ENCODE results near the gene TMEM63B.
"Not testable (repeated sequence)": the region's sequence is repeated elsewhere in the genome, so short reads cannot be mapped to it uniquely, and the experiment has no call there.

Gene TMEM63B

GRCh38 chr6:44094403-44095242 is 32.7 kb upstream of the TMEM63B start:
- DNase-seq (ENCODE audit: low read depth in 2 of 2) = no peak

GRCh38 chr6:44095243-44095623 is 32.1 kb upstream of the TMEM63B start:
- DNase-seq (ENCODE audit: low read depth in 2 of 2) = not testable (repeated sequence)

GRCh38 chr6:44096612-44097011 is 30.7 kb upstream of the TMEM63B start:
- peak; percentile 43 to 66 for DNase-seq (ENCODE audit: low read depth in 2 of 2)

- no peak for DNase-seq (ENCODE audit: low read depth in 2 of 2)
Observed at GRCh38 chr6:44097782-44098317, 29.5 kb upstream of the TMEM63B start.

- DNase-seq (ENCODE audit: low read depth in 2 of 2) = no peak
Observed at GRCh38 chr6:44099192-44099591, 28.2 kb upstream of the TMEM63B start.

GRCh38 chr6:44100088-44100550 is 27.2 kb upstream of the TMEM63B start:
- no peak for DNase-seq (ENCODE audit: low read depth in 2 of 2)

GRCh38 chr6:44101832-44102231 is 25.5 kb upstream of the TMEM63B start:
- no peak for DNase-seq (ENCODE audit: low read depth in 2 of 2)

GRCh38 chr6:44102527-44102926 is 24.8 kb upstream of the TMEM63B start:
- no peak for DNase-seq (ENCODE audit: low read depth in 2 of 2)

GRCh38 chr6:44104481-44105021 is 22.8 kb upstream of the TMEM63B start:
- no peak for DNase-seq (ENCODE audit: low read depth in 2 of 2)

- DNase-seq (ENCODE audit: low read depth in 2 of 2) = no peak
Observed at GRCh38 chr6:44105146-44105545, 22.2 kb upstream of the TMEM63B start.

GRCh38 chr6:44105993-44106740 is 21.2 kb upstream of the TMEM63B start:
- DNase-seq (ENCODE audit: low read depth in 2 of 2) = no peak

GRCh38 chr6:44107017-44107416 is 20.3 kb upstream of the TMEM63B start:
- no peak for DNase-seq (ENCODE audit: low read depth in 2 of 2)

GRCh38 chr6:44108471-44108870 is 18.9 kb upstream of the TMEM63B start:
- DNase-seq (ENCODE audit: low read depth in 2 of 2) = no peak

GRCh38 chr6:44109212-44109611 is 18.1 kb upstream of the TMEM63B start:
- DNase-seq (ENCODE audit: low read depth in 2 of 2) = no peak

GRCh38 chr6:44110005-44110676 is 17.2 kb upstream of the TMEM63B start:
- no peak for DNase-seq (ENCODE audit: low read depth in 2 of 2)

GRCh38 chr6:44110966-44111365 is 16.4 kb upstream of the TMEM63B start:
- no peak for DNase-seq (ENCODE audit: low read depth in 2 of 2)

GRCh38 chr6:44111434-44112417 is 15.6 kb upstream of the TMEM63B start:
- DNase-seq (ENCODE audit: low read depth in 2 of 2) = no peak

GRCh38 chr6:44113414-44113813 is 13.9 kb upstream of the TMEM63B start:
- no peak for DNase-seq (ENCODE audit: low read depth in 2 of 2)

- no peak for DNase-seq (ENCODE audit: low read depth in 2 of 2)
Observed at GRCh38 chr6:44115866-44116265, 11.5 kb upstream of the TMEM63B start.

GRCh38 chr6:44116641-44117382 is 10.5 kb upstream of the TMEM63B start:
- DNase-seq (ENCODE audit: low read depth in 2 of 2) = no peak

Measured in stimulated activated CD8-positive, alpha-beta memory T cell treated with anti-CD3 and anti-CD28 coated beads, Interleukin-2, amount 100 ng/mL, for 48 hours (primary cell).